Fibroblast of lung (primary cell): ENCODE results near the gene STARD5.

ENCODE experiments used
- CTCF ChIP-seq, 2 donors: IDR thresholded peaks in 1 of 2; conservative IDR thresholded peaks in 1 of 2; 1 replicate in 1 of 2; 2 replicates in 1 of 2; pipeline ENCODE4 v1.5.1; 2011 to 2012; ENCODE audit warnings: low read length in 2 of 2, control low read depth in 1 of 2, inconsistent platforms in 1 of 2, low read depth in 1 of 2, mild to moderate bottlenecking in 1 of 2
- EZH2 ChIP-seq: IDR thresholded peaks from 2 replicates; pipeline ENCODE4 v1.5.1; 2012; ENCODE audit warnings: low read length, control low read depth, mild to moderate bottlenecking; ENCODE audit errors: missing control alignments

- no peak for TF ChIP-seq CTCF (conservative IDR thresholded peaks at IDR 0.05 in 1 of 2, IDR thresholded peaks at IDR 0.05 in 1 of 2; ENCODE audit: low read depth in 1 of 2, low read length in 2 of 2)
- no peak for TF ChIP-seq EZH2
Observed at GRCh38 chr15:81330366-81331090, 6.6 kb upstream of the STARD5 start.
